ENCODE data around the gene MAPT.
"Not testable (repeated sequence)": the region's sequence is repeated elsewhere in the genome, so short reads cannot be mapped to it uniquely, and the experiment has no call there.

DNA sequence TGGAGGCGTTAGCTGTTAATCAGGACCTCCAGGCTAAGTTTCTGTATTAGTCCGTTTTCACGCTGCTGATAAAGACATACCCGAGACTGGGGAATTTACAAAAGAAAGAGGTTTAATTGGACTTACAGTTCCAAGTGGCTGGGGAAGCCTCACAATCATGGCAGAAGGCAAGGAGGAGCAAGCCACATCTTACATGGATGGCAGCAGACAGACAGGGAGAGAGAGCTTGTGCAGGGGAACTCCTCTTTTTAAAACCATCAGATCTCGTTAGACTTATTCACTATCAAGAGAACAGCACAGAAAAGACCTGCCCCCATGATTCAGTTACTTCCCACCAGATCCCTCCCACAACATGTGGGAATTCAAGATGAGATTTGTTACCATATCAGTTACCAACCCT is 18.7 kb downstream of the MAPT start:
- TF ChIP-seq POLR2A (IDR thresholded peaks at IDR 0.05) = not testable (repeated sequence)
- TF ChIP-seq, protein P1, sequence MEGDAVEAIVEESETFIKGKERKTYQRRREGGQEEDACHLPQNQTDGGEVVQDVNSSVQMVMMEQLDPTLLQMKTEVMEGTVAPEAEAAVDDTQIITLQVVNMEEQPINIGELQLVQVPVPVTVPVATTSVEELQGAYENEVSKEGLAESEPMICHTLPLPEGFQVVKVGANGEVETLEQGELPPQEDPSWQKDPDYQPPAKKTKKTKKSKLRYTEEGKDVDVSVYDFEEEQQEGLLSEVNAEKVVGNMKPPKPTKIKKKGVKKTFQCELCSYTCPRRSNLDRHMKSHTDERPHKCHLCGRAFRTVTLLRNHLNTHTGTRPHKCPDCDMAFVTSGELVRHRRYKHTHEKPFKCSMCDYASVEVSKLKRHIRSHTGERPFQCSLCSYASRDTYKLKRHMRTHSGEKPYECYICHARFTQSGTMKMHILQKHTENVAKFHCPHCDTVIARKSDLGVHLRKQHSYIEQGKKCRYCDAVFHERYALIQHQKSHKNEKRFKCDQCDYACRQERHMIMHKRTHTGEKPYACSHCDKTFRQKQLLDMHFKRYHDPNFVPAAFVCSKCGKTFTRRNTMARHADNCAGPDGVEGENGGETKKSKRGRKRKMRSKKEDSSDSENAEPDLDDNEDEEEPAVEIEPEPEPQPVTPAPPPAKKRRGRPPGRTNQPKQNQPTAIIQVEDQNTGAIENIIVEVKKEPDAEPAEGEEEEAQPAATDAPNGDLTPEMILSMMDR (IDR thresholded peaks at IDR 0.05 in 4 of 5, conservative IDR thresholded peaks at IDR 0.05 in 1 of 5) = not testable (repeated sequence)
